SU-DHL-6 (cell line): ENCODE results near the gene RUNX2.

ENCODE experiments used
- EZH2phosphoT487 ChIP-seq: fragments of 200-600 bp; sonication (generic), shearing (Covaris generic); conservative IDR thresholded peaks from 2 replicates; pipeline ENCODE4 v1.6.1; 2018; ENCODE audit warnings: mild to moderate bottlenecking, antibody characterized with exemption, low read length, moderate library complexity, mixed read lengths
- TF ChIP-seq, protein P1 (sequence below): fragments of 200-600 bp; sonication (generic); IDR thresholded peaks from one replicate; pipeline ENCODE4 v1.5.1; 2017; ENCODE audit warnings: antibody characterized with exemption, mild to moderate bottlenecking, low read length, moderate library complexity; ENCODE audit not compliant: insufficient read depth, poor library complexity, severe bottlenecking

DNA sequence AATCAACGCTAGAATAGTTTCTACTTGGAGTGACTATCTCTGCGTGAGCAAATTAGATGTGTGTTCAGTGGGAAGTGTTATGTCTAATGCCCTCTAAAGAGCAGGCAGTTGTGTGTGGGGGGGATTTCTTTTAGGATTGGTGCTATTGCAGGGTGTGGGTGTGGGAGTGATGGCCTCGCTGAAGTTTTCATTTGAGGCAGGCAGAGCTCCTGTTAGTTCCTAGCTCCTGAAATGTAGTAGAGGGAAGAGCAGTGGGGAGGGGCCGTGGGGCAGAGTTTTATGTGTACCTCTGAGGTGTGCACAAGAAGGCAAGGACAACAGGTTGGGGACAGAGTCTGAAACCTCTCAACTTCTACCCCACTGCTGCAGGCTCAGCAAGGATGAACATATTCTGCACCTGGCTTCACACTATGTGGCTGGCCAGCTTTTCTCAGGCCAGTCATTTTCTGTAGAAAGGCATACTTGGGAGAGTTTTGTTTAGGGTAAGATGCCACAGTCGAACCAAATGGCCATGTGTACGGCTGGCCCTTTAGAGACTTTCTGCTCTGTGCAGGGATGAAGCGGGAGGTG lies 278.8 kb downstream of the RUNX2 start:
- TF ChIP-seq, protein P1, sequence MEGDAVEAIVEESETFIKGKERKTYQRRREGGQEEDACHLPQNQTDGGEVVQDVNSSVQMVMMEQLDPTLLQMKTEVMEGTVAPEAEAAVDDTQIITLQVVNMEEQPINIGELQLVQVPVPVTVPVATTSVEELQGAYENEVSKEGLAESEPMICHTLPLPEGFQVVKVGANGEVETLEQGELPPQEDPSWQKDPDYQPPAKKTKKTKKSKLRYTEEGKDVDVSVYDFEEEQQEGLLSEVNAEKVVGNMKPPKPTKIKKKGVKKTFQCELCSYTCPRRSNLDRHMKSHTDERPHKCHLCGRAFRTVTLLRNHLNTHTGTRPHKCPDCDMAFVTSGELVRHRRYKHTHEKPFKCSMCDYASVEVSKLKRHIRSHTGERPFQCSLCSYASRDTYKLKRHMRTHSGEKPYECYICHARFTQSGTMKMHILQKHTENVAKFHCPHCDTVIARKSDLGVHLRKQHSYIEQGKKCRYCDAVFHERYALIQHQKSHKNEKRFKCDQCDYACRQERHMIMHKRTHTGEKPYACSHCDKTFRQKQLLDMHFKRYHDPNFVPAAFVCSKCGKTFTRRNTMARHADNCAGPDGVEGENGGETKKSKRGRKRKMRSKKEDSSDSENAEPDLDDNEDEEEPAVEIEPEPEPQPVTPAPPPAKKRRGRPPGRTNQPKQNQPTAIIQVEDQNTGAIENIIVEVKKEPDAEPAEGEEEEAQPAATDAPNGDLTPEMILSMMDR, result no peak
- no peak for TF ChIP-seq EZH2phosphoT487
